NK-92 (cell line): ENCODE data around the gene CDKL5.

Experiments used
- DNase-seq: peaks from one replicate; lab custom pipeline; 2025; ENCODE audit not compliant: unreplicated experiment; lab: John Stamatoyannopoulos, UW

CDKL5 gene

DNA sequence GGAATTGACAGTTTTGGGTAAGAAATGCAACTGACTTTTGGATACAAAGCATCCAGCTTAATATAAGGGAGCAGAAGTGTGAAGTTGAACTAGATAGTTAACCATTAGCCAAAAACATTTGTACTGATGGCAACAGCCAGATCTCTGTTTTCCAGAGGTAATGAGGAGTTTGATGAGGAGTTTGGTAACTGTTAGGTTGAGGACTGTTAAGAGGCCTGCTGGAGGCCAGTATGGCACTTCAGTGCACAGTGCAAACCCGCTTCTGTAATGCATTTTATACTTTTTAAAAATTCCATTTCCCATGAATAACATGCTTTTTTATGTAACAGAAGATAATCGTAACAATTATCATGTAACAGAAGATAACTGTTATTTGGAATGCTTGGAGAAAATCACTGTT, 30.0 kb downstream of the CDKL5 start:
- DNase-seq: no peak

DNA sequence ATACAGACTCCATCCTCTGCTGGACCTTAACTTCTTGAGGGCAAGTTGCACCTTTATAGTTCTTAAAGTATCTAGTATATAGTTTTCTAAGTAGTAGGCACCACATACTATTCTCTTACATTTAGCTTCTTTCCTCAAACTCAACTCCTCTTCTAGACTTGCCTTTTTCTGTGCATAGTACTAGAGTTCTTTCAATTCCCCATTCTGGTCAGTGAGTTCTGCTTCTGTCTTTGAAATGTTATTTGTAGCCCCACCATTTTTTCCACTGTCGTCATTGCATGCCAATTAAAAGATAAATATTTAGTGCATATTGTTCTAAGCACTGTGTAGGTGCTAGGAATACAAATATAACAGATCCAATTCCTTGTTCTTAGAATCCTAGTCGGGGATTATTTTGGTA, 31.6 kb downstream of the CDKL5 start:
- DNase-seq: no peak

DNA sequence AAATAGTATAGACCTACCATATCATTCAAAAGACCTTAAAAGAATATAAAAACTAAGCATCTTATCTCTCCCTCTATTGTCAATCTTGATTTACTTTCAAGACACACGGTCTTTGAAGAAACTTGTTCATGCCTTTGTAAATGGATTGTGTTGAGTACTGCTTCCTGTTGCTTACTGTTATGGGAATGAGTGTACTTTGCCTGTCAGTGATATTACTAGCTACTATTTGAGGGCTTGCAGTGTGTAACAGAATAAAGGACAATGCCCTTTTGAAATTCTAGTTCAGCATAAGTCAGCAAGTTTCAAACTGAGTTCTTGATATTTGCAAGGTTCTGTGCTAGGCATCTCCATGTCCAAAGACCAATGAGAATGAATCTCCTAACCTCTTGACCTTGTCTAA, 36.0 kb downstream of the CDKL5 start:
- DNase-seq: no peak

DNA sequence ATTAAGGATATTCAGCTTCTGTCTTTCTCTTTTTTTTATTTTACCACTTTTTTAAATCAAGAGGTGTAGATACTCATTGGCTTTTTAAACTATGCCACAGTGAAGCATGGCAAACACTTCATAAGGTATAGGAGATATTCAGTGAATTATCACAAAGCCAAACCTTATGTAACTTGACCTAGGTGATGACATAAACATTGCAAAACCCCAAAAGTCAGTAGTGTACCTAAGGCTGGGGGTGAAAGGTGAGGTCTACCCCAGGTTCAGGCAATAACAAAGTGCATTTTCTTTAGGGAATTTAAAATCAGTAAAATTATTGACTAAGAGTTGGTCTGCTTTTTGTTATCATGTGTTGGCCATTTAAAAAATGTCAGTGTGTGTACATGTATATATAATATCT, 39.1 kb downstream of the CDKL5 start:
- no peak for DNase-seq

DNA sequence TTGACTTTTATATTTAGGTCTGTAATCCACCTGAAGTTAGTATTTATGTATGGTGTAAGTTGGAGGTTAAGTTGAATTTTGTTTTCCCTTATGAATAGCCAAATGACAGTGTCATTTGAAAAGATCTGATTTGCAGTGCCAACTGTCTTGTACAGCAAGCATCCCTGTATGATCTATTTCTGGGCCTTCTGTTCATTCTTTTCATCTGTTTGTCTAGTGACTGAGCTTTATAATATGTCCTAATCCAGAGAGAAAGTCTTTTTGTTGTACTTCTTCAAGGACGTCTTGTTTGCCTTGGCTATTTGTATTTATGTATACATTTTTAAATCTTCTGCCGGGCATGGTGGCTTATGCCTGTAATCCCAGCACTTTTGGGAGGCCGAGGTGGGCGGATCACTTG, 39.6 kb downstream of the CDKL5 start:
- no peak for DNase-seq

DNA sequence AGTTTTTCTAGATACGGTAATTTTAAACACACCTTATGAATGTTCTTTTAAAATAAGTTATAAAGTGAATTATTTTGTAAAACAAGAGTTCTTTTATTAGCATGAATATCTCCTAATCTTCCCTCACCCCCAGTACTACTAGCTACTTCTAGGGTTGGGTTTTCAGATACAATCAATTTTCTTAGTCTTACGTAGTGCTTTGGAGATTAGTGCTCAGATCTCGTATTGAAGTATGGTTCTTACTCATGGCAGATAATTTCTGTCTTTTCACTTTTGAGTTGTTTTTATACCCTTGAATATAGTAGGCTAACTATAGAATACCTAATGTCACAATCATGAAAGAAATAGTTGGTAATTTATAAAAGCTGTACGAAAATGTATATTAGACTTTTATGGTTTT, 43.2 kb downstream of the CDKL5 start:
- DNase-seq: no peak

DNA sequence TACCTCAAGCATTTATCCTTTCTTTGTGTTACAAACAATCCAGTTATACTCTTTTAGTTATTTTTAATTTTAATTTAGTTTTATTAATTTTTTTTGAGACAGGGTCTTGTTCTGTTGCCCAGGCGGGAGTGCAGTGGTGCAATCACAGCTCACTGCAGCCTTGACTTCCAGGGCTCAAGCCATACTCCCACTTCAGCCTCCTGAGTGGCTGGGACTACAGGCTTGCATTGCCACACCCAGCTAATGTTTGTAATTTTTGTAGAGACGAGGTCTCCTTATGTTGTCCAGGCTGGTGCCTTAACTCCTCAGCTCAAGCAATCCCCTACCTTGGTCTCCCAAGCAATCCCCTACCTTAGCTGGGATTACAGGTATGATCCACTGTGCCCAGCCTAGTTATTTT, 45.9 kb downstream of the CDKL5 start:
- DNase-seq: no peak

DNA sequence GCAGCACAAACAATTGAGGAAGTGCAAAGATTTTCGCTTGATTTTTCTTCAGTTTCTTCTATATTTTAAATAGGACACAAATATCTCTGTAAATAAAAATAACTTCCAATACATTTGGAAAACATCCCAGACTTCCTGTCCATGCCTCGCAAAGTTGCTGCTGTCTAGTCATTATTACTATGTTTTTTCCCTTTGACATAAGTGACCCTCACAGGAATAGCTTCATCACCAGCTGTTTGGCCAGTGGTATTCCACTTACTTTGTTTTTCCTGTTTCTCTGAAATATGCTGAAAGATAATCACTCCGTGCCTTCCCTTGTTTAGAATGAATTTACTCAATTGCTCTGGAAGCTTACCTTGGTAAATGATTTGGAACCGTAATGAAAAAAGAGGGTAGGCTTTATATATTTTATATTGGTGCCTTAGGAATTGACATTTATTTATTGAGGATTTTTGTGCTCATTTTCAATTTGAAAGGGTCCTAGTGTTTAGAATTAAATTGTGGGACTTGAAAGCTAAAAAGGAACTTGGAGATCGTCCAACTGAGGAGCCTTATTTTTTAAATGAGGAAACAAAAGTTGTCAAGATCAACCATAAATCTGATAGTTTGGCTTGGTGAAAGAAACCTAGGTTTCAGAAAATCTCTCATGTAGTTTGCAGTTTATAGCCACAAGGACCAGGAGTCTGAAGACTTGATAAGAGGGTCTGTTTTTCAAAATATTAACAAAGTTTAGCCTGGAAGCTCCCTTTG, 65.6 kb downstream of the CDKL5 start:
- no peak for DNase-seq

DNA sequence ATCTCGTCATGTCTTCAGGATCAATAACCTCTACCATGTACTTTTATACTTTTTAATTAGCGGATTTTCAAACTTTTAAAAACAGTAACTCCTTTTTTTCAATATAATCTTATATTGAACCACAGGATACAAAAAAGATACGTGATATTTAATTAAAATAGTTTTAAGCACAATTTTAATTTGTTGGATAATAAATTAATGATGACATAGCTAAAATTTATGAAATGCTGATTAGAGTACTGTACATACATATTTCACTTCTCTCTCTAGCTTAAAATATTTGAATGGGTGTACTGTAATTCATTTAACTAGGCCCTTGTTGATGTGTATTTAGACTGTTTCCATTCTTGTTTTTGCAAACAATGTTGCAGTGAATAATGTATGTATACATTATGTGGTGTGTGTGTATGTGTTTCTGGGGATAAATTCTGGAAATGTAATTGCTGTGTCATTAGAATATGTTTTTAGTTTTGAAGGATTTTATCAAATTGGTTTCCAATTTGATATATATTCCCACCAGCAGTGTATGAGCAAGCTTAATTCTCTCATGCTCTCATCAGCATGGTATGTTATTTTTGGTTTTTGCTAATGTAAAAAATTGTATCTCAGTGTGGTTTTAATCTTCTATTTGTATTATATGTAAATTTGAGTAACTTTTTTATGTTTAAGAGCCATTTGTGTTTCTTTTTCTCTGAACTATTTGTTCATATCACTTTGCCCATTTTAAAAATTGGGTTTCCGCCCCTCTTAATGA, 66.4 kb downstream of the CDKL5 start:
- no peak for DNase-seq

DNA sequence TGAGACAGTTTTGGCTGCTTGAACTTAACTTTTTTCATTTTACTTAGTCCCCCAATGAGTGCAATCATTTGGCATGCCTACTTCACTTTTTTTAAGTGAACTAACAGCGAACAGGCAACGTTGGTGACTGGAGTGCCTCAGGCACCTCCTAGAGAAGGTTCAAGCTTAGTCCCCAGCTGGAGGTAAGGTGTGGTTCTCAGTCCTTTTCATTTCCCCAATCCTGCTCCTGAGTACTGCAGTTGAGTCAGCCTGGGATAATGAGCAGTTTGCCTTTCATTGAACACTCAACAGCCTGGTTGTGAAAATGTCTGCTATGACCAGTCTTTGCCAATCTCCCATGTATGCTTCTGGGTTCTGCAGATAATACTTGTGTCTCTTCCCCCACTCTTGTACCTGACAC, 109.5 kb downstream of the CDKL5 start:
- DNase-seq: no peak

DNA sequence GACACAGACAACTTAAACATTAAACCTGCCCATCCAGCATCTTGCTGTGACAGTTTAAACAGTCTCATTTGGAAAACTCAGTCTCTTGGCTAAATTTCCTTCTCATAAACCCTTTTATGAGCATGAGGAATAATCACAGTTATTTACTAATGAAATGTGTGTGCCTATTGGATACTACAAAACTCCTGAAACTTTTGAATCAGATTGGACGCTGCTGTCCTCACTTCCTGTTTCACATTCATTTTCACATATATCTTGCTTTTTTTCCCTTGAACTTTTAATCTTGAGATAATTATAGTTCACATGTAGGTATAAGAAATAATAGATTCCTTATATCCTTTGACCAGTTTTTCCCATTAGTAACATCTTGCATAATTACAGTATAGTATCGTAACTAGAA, 111.7 kb downstream of the CDKL5 start:
- no peak for DNase-seq

DNA sequence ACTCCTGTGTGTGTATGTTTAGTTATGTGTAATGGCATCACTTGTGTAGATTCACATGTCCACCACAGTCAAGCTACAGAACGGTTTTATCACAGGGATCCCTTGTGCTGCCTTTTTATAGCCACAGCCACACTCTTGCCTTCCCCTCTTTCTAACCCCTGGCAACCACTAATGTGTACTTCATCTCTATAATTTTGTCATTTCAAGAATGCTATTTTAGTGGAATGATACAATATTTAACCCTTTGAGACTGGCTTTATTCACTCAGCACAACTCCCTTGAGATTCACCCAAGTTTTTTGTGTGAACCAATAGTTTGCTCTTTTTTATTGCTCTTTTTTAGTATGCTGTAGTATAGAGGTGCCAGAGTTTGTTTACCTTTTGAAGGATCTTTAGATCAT, 112.1 kb downstream of the CDKL5 start:
- no peak for DNase-seq

DNA sequence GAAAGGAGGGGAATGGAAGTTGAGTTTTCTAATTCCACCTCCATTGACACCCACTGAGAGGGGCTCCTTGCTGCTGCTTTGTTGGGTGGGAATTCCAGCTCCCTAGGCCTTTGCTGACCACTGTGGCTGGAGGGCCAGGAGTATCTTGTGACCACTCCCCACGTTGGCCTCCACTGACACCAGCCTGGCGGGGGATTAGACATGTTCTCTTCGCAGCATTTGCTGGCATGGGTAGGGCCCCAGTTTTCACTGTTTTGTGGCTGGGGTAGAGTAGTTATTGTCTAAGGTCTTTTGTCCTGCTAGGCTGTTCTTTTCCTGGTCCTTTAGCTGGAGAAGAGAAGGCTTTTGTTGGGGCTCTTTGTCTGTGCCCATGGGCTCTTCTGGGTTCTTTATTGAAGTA, 116.7 kb downstream of the CDKL5 start:
- DNase-seq: no peak

DNA sequence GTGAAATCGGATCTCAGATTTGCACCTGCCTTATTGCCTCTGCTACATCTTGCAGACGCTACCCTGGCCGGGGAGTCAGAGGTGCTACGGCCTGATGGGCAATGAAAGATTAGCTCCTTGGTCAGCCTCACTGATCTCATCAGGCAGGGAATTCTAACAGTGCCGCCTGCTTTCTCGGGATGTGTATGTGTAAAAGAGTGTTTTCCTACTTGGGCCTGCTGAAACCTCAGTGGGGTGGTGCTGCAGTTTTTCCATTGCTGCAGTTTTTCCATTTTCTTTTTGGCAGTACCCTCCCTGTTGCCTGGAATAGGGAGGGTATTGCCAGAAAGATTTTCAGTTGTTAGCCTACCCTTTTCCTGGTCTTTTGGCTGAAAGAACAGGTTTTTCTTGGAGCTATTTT, 117.5 kb downstream of the CDKL5 start:
- no peak for DNase-seq

DNA sequence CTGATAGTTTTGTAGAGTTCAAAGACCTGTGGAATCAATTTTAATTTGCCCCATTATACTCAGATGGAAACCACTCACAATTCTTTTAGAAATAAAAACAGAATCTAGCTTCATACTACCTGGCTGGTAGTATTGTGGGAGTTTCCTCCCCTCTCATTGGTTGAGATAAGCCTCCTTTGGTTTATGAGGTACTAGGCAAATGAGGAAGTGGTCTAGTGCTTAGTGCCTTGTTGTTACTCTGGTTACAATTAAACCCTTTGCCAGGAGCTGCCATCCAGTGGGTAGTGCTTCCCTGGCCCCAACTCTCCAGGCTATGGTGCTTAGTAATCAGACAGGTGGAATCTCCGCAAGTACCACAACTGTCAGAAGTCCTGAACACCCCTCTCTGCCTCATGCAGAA, 118.3 kb downstream of the CDKL5 start:
- no peak for DNase-seq

DNA sequence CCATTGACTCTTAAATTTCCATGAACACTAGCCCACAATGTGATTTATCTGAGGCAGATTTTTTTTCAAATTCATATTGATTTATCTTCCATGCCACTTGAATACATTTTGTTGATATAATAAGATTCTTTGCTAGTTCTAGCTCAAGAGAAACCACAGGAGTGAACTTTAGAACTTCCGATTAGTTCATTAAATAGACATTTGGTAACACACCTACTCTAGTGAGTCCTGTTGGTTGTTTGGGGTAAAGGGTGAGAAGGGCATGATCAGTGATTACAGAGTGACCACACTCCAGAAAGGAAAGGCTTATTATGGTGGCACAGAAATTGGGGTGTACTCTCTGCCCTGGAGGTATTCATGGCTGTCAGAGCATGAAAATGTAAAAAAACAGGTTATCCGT, 120.4 kb downstream of the CDKL5 start:
- no peak for DNase-seq

DNA sequence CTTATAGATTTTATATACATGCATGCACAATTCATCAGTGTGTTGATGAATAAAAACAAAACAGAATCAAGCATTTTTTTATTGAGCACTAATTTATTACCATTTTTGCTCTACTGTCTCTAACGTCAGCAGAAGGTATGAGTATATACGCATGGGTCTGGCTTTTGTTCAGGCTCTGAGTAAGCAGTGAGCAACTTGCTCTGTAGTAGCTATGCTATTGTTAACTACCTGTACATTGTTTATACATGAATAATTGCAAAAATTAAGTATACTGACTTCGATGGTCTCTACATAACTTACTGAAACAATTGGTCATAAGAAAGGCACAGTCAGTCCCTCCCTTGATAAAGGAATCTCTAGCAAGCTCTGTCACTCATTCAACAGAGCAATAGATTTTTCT, 123.6 kb downstream of the CDKL5 start:
- DNase-seq: no peak

DNA sequence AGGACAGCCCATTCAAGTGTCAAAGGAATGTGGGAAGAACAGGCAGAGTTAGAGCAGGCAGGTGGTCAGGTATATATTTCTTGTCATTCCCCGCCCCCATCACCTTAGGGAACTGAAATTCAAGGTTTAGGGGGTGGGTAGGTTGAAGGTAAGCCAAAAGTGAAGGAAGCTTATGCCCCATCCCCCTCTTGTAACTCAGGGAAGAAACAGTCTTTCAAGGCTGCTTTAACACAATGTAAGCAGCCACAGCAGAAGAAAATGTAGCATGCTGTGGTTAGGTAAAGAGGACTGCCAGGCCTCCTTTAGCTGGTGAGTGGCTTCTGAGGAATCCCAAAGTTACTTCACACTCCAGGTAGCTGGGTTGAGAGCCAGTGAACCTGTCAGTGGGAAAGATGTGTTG, 124.2 kb downstream of the CDKL5 start:
- no peak for DNase-seq

DNA sequence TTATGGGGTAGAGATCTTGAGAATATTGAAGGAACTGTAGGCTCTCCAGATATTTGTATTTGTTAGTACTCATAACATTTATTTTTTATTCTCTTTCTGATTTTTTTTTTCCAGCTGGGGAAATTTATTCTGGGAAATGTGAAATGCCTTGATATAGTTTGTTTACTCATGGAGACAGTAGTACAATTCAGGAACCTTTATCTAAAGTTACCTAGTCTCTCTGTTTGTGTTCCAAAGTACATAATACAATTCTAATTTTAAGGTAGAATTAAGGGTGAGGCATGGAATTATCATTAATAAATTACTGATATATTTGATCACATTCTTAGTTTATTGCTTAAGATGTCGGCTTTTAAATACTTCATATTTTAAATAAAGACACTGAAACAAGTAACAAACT, 132.5 kb downstream of the CDKL5 start:
- no peak for DNase-seq

DNA sequence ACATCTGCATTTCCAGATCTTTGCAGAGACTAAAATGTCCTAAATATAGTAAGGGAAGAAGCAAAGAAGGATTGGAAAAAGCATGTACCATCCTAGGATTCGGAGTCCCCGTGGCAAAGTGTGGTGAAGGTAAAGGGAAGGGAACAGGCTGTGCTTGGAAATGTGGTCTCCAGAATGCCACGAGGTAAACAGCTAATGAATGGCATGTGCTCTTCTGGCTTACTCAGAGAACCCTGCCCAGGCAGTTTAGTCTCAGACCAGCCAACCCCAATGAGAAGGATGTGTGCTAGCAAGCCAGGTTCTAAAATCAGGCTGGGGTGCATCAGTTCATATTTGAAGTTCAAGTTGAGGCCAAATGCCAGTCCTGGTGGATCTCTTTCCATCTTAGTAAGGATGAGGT, 133.4 kb downstream of the CDKL5 start:
- DNase-seq: no peak

DNA sequence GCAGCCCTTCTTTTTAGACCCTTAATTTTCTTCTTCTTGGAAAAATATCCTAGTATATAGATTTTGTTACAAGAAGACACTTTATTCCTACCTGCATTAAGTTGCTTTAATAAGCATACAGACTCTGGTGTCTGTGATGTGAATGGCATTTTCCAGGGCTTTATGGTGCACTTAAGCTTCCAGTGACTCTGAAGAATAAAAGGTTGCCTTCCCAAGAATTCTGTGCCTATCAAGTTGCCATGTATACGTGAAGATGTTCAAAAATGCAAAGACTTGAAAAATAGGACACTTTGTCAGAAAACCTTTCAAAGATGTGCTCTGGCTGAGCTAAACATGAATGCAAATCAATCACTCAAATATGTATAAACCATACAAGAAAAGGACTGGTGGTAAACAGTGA, 135.6 kb downstream of the CDKL5 start:
- DNase-seq: no peak

DNA sequence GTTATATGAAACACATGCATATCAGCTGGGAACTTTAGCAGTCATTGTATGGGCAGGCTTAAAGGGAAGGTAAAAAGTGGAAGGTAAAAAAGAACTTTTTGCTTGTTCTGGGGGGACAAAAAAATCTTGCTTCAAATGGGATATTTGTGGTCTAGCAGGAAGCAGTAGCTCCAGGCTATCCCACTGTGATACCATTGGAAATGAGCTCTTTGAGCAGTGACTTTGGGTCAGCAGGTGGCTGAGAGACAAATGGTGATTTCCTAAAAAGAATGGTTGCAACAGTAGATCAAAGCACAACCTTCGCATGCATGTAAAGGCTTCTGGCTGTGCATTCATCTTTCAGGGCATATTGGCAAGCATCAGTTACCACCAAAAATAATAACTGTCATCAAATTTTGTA, 140.3 kb downstream of the CDKL5 start:
- DNase-seq: no peak

DNA sequence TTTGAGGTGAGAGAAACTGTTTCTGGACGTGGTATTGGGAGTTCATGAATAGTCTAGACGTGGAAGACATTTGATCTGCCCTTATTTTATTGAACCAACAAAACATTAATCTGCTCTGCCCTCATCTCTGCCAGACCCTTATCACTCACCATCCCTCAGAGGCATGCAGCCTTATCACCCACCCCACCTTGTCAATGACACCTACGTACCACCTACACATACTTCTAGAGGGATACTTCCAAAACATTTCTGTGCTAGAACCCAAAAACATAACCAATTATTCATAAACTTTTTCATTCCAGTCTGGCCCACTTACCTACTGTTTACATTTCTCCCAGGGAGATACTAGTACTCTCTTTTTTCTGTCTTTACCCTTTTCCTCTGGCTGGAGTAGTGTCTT, 141.3 kb downstream of the CDKL5 start:
- DNase-seq: no peak
